ENCODE measurements around the gene JAG1.

The JAG1 gene

DNA sequence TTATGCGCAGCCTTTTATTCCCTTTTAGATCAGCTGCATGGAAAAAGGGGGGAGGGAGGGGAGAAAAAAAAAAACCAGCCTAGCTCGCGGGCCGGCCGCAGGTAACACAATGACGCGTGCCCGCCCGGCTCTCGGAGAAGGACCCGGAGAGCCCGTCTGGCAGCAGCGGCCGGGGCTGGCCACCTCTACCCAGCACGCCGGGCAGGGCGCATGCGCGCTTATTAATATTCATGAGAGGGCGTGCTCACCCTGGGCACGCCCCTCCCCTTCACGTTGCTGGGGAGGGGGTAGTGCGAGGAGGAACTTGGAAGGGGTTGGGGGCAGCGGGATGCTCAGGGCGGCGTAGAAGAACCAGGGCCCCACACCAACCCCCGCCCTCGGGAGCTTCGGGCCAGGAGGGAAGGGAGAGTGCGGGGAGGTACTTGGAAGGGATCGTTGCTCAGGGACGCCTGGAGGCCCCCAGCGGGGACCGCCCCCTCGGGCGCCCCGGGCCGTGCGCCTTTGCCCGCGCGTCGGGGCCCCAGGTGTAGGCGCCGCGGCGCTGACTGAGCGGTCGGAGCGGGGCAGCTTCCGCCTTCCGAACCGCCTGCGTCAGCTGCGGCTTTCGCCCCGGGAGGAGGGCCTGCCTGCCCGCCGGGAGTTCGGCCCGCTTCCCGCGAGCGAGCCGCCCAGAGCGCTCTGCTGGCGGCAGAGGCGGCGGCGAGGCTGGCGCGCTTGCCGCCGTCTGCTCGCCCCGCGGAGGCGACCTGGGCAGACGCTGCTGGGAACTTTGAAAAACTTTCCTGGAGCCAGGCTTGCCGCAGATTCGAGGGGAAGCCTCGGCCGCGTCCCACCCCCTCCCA is at the start of gene JAG1:
Gene JAG1, minus strand, starts transcription at position 158 of the 842 bp plus-strand sequence. CDS start 469 bp downstream, outside the sequence.
- peak; percentile 53 to 76 for DNase-seq

GRCh38 chr20:10721976-10722375 is 48.2 kb upstream of the JAG1 start:
- DNase-seq = no peak

DNA sequence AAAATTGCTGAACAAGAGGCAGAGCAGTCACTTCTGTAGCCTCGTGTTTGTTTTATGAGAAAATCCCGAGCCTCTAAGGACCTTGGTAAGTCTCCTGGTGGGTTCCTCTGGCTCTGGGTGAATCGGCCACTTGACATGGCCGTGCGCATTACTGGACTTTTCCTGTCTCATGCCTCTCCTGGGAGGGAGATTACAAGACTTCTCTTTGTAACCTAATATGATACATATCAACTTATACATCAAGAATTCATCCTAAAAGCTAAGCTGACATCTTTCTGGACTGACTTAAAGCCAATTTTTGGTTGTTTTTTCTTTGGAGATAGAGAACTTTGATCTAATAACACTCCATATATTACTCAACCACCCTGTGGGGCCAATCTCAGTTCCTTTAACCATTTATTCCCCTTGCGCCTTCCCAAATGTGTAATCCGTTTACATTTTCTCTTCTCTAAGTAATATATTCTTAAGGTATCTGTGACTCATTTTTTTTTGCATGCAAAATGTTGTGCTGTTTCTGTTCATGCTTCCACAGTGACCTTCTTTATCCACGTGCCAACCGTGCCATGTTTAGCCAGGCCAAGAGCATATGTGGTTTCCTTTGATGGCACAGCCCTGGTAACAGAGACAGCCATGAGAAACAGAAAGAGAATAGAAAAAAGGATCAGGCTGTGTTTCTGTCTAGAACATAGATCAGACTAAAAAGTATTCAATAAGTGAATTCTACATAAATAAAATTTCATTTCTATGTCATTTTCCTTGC is 47.5 kb upstream of the JAG1 start:
- DNase-seq = no peak

GRCh38 chr20:10720565-10720964 is 46.8 kb upstream of the JAG1 start:
- no peak for DNase-seq

DNA sequence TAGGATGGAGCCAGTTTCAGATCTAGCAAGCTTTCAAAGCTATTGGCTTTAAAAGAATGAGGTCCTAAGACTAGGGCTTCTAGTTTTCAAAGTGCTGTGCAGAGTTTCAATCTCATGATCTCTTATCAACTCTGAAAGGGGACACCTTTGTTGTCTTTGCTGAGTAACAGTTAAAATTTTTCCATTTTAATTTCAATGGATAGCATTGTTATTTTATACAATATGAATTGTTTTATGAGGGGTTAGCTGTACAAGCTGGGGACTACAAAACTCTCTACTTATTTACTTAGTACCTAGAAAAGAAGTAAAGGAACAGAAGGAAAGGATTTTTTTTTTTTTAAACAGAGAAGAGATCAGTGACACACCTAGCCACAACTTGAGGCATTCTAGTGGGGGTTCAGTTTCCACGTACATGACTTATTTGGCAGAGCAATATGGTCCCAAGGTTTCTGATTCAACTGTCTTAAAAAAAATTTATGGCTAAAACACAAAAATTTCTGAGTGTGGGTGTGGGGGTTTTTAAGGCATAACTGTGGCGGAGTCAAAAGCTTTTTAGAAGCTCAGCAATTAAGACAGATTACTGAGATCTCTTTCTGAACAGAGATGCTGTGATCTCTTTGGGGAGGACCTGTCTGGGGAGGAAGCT is 46.1 kb upstream of the JAG1 start:
- no peak for DNase-seq

- DNase-seq = no peak
Observed at GRCh38 chr20:10718661-10719060, 44.9 kb upstream of the JAG1 start.

GRCh38 chr20:10716855-10717254 is 43.1 kb upstream of the JAG1 start:
- DNase-seq = no peak

DNA sequence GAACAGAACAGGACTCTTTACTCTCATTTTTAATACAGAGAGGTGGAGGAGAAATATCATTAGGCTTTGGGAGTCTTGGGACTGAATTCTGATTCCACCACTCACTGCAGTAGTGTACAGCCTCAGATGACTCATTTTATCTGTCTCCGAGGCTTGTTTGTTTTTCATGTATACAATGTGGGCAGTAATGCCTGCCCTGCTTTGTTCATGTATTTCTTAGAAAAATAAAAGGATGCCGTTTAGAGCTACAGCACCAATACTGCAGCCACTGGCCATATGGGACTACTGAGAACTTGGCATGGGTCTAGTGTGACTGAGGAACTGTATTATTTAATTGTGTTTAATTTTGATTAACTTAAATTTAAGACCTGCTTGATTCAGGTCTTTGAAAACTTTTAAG is 41.2 kb upstream of the JAG1 start:
- DNase-seq = no peak

GRCh38 chr20:10714236-10714975 is 40.6 kb upstream of the JAG1 start:
- no peak for DNase-seq

DNA sequence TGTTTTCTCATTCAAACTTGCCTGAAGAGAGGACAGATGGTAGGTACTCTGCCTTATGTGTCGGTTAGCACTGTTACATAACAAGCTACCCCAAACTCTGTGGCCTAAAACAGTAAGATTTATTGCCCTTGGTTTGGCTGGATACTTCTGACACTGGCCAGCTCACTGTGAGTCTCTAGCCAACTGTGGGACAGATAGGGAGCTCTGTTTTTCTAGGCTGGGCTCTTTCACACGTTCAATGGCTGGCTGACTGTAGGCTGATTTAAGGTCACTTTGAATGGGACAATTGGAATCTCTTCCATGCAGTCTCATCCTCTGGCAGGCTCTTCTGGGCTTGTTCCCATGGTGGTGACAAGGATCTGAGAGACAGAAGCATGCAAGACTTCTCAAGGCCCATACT is 39.4 kb upstream of the JAG1 start:
- no peak for DNase-seq

GRCh38 chr20:10711903-10712451 is 38.2 kb upstream of the JAG1 start:
- no peak for DNase-seq

DNA sequence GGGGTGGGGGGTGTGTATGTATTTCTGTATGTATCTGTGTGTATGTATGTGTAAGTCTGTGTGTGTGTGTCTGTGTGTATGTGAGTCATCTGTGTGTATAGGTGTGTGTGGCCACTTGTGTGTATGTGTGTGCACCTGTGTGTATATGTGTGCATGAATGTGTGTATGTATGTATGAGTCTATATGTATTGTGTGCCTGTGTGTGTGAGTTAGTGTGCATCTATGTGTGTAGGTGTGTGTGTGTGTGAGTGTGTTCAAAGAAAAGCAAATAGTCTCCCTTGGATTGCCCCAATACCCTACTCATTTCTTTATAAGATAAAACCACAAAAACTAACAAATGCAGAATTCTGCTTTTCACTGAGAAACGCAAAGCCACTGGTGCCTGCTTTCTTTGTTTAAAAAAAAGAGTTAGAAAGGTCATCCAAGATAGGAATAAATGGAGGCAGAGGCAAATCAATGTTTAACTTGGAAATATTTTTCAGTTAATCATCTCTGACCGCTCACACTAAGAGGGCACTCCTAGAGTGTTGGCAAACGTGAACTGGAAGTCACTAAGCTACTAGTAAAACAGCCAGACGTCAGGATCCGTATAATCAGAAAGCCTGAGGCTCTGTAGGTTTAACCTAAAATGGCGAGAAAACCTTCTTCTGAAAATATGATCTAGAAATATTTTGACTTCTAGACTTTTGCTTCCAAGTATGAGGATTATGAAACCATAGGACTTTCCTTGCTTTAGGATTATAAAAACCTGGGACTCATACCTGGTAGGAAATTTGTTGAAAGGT is 37.4 kb upstream of the JAG1 start:
- no peak for DNase-seq

GRCh38 chr20:10709916-10710315 is 36.1 kb upstream of the JAG1 start:
- no peak for DNase-seq

DNA sequence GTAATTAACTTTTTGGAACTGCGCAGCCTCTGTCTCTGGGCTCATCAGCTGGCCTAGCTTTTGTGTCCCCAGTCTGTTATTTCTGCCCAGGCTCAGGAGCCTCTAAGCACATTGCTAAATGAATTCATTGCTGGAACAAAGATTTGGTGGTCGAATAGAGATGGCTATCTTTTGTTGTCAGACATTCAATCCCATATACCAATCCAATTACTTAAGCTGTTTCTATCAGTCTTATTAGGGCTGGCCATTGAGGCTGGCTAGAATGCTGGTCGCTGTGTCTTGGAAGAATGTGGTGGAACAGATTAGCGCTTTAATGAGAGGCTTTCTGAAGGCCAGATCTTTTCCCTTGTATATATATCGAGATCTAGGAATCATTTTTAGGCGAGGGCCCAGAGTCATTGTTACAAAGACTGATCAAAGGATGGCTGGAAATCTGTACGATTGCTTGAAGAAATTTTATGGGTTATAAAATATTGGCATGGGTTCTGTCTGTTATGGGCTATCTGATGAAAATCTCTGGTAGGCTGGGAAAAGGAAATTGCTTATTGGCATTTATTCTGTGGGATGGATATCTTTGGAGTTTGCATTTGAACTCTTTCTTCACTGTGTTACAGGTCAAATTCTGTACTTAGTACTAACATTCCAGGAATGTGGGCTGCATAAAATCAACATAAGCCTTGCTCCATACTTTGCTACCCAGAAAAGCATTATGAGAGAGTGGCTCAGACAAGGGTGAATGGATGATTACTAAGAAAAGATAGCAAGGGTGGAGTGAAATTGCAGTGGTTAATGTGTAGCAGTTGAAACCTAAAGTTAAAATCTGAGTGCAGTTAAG is 34.8 kb upstream of the JAG1 start:
- DNase-seq = no peak

- DNase-seq = no peak
Observed at GRCh38 chr20:10707791-10708190, 34.0 kb upstream of the JAG1 start.

- no peak for DNase-seq
Observed at GRCh38 chr20:10707068-10707467, 33.3 kb upstream of the JAG1 start.

DNA sequence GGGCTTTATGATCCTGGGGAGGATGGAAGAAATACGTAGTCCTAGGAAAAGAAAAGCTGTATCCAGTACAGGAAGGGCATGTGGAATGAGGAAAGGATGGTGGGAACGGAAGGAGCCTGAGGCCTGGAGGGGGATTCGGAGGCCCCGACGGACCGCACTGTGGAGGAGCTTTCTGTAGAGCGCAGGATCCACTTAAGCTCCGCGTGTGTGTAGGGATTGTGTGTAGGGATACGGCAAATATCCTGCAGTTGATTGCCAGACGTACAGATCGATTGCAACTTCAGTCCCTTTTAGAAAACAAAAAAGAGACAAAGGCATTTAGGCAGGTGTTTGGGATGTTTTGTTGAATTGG is 32.6 kb upstream of the JAG1 start:
- no peak for DNase-seq

GRCh38 chr20:10705801-10706459 is 32.1 kb upstream of the JAG1 start:
- DNase-seq = no peak

- no peak for DNase-seq
Observed at GRCh38 chr20:10701607-10702006, 27.8 kb upstream of the JAG1 start.

GRCh38 chr20:10699941-10700340 is 26.1 kb upstream of the JAG1 start:
- DNase-seq = no peak

All from CD4-positive, alpha-beta T cell treated with Interferon alpha-2 for 1 hour (primary cell).